DMS 273 (cell line): ENCODE measurements around the gene CFAP43.

ENCODE experiments used
- DNase-seq: peaks from one replicate; lab custom pipeline; 2025; ENCODE audit not compliant: unreplicated experiment; lab: John Stamatoyannopoulos, UW

The CFAP43 gene

DNA sequence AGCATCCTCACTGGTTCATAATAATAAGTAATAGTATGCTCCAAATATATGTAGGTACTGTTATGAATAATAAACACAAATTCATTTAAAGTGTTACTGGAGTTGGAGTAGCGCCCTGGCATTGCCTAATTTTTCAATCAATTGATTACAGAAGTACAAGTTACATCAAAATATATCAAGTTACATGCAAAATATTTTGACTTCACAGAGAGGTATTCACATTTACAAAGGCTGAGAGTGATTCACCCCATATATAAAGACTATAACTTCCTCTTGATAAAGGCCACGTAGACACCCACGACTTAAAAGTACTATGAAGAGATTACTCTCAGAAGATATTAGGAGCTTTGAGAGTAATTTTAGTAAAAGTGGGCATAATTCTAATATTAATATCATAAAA, 132.9 kb downstream of the CFAP43 start:
- DNase-seq = no peak

DNA sequence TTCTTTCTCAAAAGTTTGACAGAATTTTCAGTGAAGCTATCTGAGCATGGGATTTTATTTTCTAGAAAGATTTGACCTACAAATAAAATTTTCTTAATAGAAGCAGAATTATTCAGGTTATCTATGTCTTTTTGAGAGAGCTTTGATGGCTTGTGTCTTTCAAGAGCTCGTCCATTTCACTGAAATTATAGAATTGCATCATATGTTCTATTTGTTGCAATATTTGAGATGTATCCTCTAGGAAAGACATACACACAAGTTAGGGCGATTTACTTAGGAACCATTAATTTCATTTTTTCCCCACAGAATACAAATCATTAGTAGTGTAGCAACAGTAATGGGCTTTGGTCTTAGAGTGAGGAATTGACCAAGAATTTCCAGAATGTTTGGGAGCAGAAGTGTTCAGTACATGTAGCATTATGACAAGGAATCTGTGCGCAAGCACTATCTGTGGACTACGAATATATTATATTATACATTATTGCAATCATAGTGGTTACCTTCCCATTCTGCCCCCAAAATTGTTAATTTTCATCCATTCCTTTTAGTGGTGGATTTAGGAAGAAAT, 133.7 kb downstream of the CFAP43 start:
- no peak for DNase-seq

DNA sequence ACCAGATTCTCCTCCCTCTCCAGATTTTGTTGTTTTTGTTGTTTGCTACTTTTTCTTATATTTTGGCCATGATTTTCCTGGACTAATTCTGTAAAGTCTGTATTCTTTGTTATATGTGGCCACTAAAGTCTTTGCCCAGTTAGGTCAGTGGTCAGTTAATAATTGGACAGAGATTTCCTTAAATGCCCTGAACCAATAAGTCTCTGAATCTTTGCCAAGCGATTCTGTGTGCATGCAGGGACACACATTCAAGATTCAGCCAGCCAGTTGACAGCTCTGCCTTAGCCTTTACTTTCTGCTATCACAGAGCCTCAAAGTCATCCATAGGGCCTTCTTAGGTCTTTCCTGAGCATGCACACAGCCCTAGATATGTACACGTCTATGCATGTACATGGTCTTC, 135.5 kb downstream of the CFAP43 start:
- no peak for DNase-seq

DNA sequence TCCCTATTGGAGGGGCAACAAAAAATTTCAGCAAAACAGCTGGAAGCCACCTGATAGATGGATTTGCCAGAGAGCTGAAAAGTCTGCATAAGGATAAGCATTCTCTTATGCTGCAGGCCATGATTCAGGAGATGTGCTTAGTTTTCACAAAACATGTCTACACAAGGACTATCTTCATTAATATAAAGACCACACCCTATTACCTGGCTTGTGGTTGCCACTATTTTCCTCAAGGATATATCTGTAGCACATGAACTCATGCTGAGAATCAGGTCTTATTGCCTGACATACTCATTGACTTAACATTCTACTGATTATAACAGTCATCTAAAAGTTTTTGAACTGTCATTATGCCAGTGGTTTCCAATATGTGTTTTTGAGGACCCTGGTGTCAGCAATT, 139.4 kb downstream of the CFAP43 start:
- no peak for DNase-seq

DNA sequence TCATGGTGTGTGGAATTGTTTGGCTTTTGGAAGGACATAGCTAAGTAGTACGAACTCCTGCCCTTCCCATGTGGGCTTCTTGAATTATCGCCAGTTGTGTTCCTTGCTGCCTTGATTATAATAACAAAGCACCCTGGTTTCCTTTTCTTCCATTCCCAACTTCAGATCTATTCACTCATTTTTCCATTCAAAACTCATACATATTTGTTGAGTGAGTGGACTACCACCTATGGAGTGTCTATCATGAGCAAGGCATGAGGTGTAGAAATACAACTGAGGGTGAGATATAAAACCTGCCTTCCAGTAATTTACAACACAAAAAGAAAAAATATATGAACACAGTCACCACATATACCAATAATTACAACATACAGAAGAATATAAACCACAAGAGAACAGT, 141.6 kb downstream of the CFAP43 start:
- DNase-seq = no peak

DNA sequence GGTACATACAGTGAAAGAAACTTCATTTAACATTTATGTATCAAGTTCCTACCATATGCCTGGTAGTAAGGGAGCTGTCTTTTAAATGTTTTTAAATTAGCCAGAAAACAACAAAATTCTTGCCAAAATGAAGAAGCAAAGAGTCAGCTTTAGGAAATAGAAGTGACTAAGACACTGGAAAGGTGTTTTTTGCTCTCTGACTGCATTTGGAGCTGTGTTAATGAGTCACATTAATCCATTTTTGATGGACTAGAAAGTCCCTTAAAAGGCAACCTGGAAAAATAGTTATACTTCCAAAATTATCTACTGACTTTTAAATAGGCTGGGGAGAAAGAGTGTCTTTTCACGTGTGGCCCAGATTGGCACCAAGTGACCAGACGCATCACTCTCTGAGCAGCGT, 142.5 kb downstream of the CFAP43 start:
- DNase-seq = no peak

DNA sequence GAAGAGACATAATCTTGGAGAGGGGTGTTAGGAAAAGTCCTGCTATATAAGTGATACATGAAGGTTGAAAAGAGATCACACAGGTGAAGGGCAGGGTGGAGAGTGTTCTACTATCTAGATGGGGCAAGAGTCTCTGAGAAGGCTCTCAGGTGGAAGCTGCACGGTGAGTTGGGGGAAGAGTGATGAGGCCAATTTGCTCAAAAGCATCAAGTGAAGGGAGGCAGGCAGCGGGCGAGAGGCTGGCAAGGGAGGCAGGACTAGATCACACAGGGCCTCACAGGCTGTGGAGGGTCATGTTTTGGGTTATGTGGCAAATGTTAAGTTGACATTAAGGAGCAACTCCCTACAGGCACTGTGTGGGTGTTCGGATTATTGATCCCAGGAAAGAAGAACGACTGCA, 143.9 kb downstream of the CFAP43 start:
- DNase-seq = no peak

DNA sequence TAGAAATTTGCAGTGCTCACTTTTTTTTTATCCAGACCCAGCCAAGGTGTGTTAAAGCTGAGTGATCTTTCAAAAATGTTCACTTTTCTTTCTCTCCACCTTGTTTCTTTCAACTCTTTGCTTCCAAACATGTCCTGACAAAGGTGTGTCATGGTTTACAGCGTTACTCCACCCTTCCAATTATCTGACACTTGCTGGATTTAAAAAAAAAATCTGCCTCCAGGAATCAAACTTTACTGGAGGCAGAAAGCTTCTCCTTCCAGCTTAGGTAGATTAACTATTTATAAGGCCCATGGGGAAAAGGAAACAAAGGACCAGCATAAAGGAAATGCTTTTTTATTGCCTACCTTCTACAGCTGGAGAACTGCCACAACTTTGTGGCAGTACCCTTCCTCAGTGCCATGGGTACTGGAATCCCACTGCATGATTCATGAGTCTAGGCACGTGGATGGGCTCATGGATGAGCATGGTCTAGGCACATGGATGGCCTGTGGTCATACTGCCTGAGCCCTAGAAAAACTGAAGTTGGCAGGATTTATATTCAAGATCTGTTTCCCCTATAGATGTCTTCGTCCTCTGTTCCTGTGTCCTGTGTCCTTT, 146.3 kb downstream of the CFAP43 start, which contains the start of gene COL17A1:
TSS of gene COL17A1 (minus strand) at position 80 of the 600 bp plus-strand sequence. CDS start 5,207 bp downstream, outside the sequence.
- no peak for DNase-seq

DNA sequence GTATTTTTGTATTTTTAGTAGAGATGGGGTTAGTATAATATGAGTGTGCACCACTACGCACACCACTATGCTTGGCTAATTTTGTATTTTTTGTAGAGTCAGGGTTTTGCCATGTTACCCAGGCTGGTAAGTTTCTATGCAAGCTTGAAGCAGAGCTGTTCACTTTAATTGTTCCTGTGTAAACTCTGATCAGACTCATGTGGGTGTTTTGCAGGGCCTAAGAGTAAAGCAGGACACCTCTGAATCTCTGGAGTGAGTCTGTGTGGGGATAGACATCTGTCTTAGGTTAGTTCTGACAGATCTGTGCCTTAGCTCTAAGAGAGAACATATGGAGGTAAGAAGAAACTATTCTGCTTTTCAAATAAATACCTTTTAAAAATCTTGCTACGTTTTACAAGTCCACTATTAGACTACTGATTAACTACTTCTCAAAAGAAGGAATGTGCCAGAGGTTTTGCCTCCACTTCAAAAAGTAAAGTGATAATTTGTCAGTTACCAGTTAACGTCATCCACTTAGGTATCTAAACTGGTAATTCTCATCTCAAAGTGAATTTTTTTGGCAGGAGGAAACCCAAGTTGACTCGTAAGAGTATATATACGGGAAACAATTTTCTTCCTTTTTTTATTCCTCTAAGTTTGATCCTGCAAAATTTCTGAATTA, 147.6 kb downstream of the CFAP43 start:
- no peak for DNase-seq

DNA sequence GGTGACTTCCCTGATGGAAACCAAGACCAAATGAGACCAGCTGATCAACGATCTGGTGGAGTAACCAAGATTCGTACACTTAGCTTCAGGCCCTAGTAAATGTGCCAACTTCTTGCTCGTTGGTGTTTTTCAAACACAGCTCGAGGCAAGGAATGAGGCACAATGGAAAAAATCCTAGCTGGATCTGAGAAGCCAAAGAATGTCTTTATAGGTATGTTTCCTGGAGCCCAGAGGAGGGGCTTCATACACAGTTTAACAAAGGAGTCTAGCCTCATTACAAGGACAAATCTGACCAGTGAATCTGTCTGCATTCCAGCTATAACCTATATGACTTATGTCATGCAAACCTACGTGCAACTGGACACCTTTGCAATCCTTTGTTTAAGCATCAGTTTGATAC, 150.2 kb downstream of the CFAP43 start:
- no peak for DNase-seq

DNA sequence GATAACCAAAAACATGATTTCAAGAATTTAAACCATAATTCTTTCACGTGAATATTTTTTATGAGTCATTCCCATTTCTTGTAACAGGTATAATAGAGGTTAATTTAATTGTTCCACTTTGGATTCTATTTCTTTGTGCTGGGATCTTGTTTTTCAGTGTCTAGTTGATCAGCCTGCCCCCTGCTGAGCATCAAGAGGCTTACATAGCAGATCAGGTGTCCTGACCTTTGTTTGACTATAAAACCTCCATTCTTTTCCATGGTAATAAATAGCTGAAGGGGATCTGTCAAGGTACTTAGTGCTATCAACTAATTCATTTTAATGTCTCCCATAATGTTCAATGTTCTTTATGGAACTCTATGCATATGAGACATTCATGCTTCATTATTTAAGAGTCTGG, 151.4 kb downstream of the CFAP43 start:
- DNase-seq = peak; percentile 24
